Loucy (cell line): ENCODE measurements around the gene NDUFAF3.

Source experiments
- EZH2phosphoT487 ChIP-seq: fragments of 200-600 bp; IDR thresholded peaks from 2 replicates; pipeline ENCODE4 v1.6.1; 2018; ENCODE audit warnings: antibody characterized with exemption, mild to moderate bottlenecking, moderate library complexity, borderline replicate concordance
- TF ChIP-seq, protein P1 (sequence below): fragments of 200-600 bp; sonication (generic); conservative IDR thresholded peaks from 2 replicates; pipeline ENCODE4 v1.5.1; 2014; ENCODE audit warnings: mild to moderate bottlenecking, antibody characterized with exemption, low read length

DNA sequence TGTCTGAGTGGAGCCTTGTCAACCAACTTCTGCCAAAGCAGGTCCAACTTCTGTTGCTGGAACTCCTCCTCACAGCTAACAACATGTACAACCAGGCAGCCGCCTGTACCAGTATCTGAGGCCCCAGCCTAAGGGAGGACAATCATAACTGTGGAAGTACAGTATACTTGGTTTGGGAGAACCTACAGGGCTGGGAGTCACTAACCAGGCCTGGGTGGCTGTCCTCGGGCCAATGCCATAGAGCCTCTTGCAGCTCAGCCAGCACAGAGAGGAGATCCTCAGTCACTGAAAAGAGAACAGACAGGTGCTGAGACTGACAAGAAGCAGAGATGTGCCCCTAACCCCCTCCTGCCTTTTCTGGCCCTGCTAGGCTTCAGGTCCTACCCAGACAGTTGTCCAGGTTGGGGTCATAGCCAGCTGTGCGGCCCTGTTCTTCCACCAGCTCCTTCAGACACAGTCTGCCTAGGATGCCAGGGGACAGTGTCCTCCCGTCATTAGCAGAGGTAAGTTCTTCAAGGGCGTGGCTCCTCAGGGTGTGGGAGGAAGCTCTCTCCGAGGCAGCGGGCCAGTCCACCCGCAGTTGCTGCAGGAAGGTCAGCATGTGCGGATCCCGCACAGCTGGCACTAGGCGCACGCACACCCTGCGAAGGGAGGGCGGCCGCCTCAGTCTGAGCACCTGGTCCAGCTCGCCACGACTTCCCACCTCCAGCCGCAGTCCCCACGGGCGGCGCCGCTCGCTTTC, 4.5 kb upstream of the NDUFAF3 start:
- TF ChIP-seq, protein P1, sequence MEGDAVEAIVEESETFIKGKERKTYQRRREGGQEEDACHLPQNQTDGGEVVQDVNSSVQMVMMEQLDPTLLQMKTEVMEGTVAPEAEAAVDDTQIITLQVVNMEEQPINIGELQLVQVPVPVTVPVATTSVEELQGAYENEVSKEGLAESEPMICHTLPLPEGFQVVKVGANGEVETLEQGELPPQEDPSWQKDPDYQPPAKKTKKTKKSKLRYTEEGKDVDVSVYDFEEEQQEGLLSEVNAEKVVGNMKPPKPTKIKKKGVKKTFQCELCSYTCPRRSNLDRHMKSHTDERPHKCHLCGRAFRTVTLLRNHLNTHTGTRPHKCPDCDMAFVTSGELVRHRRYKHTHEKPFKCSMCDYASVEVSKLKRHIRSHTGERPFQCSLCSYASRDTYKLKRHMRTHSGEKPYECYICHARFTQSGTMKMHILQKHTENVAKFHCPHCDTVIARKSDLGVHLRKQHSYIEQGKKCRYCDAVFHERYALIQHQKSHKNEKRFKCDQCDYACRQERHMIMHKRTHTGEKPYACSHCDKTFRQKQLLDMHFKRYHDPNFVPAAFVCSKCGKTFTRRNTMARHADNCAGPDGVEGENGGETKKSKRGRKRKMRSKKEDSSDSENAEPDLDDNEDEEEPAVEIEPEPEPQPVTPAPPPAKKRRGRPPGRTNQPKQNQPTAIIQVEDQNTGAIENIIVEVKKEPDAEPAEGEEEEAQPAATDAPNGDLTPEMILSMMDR, result no peak
- no peak for TF ChIP-seq EZH2phosphoT487
